Stomach (tissue), 4 donors: ENCODE results near the gene GCGR.

ENCODE experiments used
- EP300 ChIP-seq: sonication (generic); formaldehyde crosslinking; IDR thresholded peaks from one replicate; pipeline ENCODE4 v1.6.1; 2017; ENCODE audit warnings: antibody characterized with exemption
- POLR2A ChIP-seq, 4 donors: fragments of 450-650 bp; IDR thresholded peaks; one replicate each; pipeline ENCODE4 v1.6.1; 2016; ENCODE audit warnings: antibody characterized with exemption in 4 of 4, control low read depth in 2 of 4, mild to moderate bottlenecking in 1 of 4, moderate library complexity in 1 of 4
- POLR2AphosphoS5 ChIP-seq, 3 donors: sonication (generic); formaldehyde crosslinking; IDR thresholded peaks; one replicate each; pipeline ENCODE4 v1.6.1; 2016; ENCODE audit warnings: antibody characterized with exemption in 3 of 3
- TF ChIP-seq, protein P1 (sequence below), 7 experiments: fragments of 450-650 bp in 4 of 7; fragments of 200-600 bp in 3 of 7; sonication (generic) in 3 of 7; IDR thresholded peaks; one replicate each; pipeline ENCODE4 v1.5.1; 2016 to 2019; ENCODE audit warnings: antibody characterized with exemption in 7 of 7, control low read depth in 2 of 7, mild to moderate bottlenecking in 1 of 7

DNA sequence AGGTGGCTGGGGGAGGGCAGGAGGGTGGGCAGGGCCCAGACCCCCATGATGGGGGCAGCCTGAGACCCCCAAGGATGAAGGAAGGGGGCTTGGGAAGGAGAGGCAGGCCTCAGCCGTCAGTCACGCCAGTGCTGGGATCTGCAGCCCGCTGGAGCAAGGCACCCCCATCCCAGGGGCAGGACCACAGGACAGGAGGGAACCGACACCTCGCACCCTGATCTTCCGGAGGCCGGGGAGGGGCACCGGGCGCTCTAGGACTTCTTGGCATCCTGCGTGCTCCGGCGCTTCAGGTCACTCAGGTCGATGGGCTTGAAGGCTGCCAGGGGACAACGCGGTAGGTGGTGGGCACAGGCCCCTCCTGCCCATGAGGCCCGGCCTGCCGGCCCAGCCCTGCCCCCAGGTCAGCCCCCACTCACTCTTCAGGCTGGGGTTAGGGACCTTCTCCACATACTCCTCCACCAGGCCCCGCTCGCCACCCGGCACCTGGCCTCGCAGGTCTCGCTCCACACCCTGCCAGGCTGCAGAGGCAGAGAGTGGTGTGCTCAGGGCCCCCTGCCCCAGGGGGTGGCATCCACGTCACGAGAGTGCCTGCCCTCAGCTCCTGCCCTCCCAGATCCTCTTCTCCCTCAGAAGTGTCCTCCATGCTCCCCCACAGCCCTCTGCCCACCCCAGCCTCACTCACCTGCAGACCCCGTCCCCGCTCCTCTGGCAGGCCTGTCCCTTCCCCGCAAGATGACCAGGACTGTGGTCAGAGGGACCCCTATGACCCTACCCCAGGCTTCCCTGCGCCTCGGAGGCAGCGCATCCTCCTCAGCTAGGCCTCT is 19.3 kb downstream of the GCGR start:
- TF ChIP-seq, protein P1, sequence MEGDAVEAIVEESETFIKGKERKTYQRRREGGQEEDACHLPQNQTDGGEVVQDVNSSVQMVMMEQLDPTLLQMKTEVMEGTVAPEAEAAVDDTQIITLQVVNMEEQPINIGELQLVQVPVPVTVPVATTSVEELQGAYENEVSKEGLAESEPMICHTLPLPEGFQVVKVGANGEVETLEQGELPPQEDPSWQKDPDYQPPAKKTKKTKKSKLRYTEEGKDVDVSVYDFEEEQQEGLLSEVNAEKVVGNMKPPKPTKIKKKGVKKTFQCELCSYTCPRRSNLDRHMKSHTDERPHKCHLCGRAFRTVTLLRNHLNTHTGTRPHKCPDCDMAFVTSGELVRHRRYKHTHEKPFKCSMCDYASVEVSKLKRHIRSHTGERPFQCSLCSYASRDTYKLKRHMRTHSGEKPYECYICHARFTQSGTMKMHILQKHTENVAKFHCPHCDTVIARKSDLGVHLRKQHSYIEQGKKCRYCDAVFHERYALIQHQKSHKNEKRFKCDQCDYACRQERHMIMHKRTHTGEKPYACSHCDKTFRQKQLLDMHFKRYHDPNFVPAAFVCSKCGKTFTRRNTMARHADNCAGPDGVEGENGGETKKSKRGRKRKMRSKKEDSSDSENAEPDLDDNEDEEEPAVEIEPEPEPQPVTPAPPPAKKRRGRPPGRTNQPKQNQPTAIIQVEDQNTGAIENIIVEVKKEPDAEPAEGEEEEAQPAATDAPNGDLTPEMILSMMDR (IDR thresholded peaks at IDR 0.05), result no peak
- TF ChIP-seq POLR2A (IDR thresholded peaks at IDR 0.05), result no peak
- no peak for TF ChIP-seq EP300
- no peak for TF ChIP-seq POLR2AphosphoS5 (IDR thresholded peaks at IDR 0.05)
